H1 (cell line): ENCODE measurements around the gene FXYD7. TPM values are rescaled to one million over a fixed set of nuclear protein-coding genes. Genes with fewer than 3 reads are reported as not detected.

ENCODE experiments used
- ATF3 ChIP-seq: IDR thresholded peaks from 2 replicates; pipeline ENCODE4 v1.6.1; 2011; ENCODE audit warnings: low read depth, mild to moderate bottlenecking, low read length; ENCODE audit not compliant: insufficient read depth
- CBX5 ChIP-seq: fragments of 300-800, 300-1000 bp; sonication (generic); IDR thresholded peaks from 2 replicates; pipeline ENCODE4 v1.7.1; 2016; ENCODE audit warnings: antibody characterized with exemption, low read length, low read depth
- JUND ChIP-seq: IDR thresholded peaks from 2 replicates; pipeline ENCODE4 v1.6.1; 2011; ENCODE audit warnings: mild to moderate bottlenecking, improper control_type of control experiment, low read length
- polyA plus RNA-seq, 7 experiments: library from polyadenylated mRNA; depleted of rRNA in 3 of 7; stranded (reverse) in 5 of 7; unstranded in 2 of 7; fragments of >200 nt in 5 of 7; fragments of 200-250 nt in 2 of 7; gene quantifications; 1 replicate in 5 of 7; 2 replicates in 1 of 7; 4 replicates in 1 of 7; pipeline versions ENCODE4 v1.2.1 to v1.2.3, GENCODE V29; 2011 to 2013; ENCODE audit warnings: missing spikeins in 2 of 7, mixed read lengths in 2 of 7
- total RNA-seq: library from RNA; stranded (reverse); fragmentation: NEBNext Ultra II Directional; extraction: Animal tissue kit (Norgen Biotek cat#: 25700); gene quantifications from 2 replicates; pipeline ENCODE4 v1.2.1, GENCODE V29; 2021

Gene FXYD7
- total and polyA plus RNA-seq, 2 of the 8 experiments (the other 6 are each of a cell fraction or from before 2014, with no cell fraction given), result 12.1 to 14.3 TPM

GRCh38 chr19:35170359-35171061 is 27.5 kb downstream of the FXYD7 start (continued):
- TF ChIP-seq JUND (no peak), ATF3 (no peak), CBX5 (no peak)
- TF ChIP-seq, all 59 proteins: peak for 0
